Mesenchymal stem cell (in vitro differentiated cells and primary cell): ENCODE results near the gene PGA3.
"Not testable (repeated sequence)": the region's sequence is repeated elsewhere in the genome, so short reads cannot be mapped to it uniquely, and the experiment has no call there.

Experiments
- DNase-seq: peaks from one replicate; pipeline ENCODE4 v3.0.0-alpha.2; 2013
- H2AFZ ChIP-seq: one replicate; pipeline ENCODE4 v1.6.1; 2013; ENCODE audit warnings: low read depth, mild to moderate bottlenecking, control low read depth, inconsistent platforms, low read length, moderate library complexity
- H2AK5ac ChIP-seq: 2 replicates; pipeline ENCODE4 v1.6.1; 2013; ENCODE audit warnings: low read length, moderate library complexity, mild to moderate bottlenecking, inconsistent platforms; ENCODE audit not compliant: severe bottlenecking
- H2BK120ac ChIP-seq: one replicate; pipeline ENCODE4 v1.6.1; 2013; ENCODE audit warnings: low read depth, mild to moderate bottlenecking, inconsistent platforms, low read length, moderate library complexity
- H2BK12ac ChIP-seq, 2 experiments: one replicate each; pipeline ENCODE4 v1.6.1; 2013; ENCODE audit warnings: inconsistent platforms in 2 of 2, low read length in 2 of 2, mild to moderate bottlenecking in 2 of 2, moderate library complexity in 2 of 2, control low read depth in 1 of 2
- H2BK15ac ChIP-seq: one replicate; pipeline ENCODE4 v1.6.1; 2013; ENCODE audit warnings: mild to moderate bottlenecking, low read depth, inconsistent platforms; ENCODE audit not compliant: poor library complexity, severe bottlenecking
- H2BK5ac ChIP-seq: 2 replicates; pipeline ENCODE4 v1.6.1; 2013; ENCODE audit warnings: low read depth, mild to moderate bottlenecking, low read length, control low read depth, inconsistent platforms; ENCODE audit not compliant: poor library complexity, severe bottlenecking
- H3K14ac ChIP-seq, 2 experiments: one replicate each; pipeline ENCODE4 v1.6.1; 2013; ENCODE audit warnings: inconsistent platforms in 2 of 2, low read length in 2 of 2, control low read depth in 1 of 2, mild to moderate bottlenecking in 1 of 2, moderate library complexity in 1 of 2
- H3K18ac ChIP-seq, 2 experiments: one replicate each; pipeline ENCODE4 v1.6.1; 2013; ENCODE audit warnings: inconsistent platforms in 2 of 2, low read length in 2 of 2, control low read depth in 1 of 2, low read depth in 1 of 2, mild to moderate bottlenecking in 1 of 2
- H3K23ac ChIP-seq, 2 experiments: one replicate each; pipeline ENCODE4 v1.6.1; 2013; ENCODE audit warnings: inconsistent platforms in 2 of 2, low read length in 2 of 2, mild to moderate bottlenecking in 2 of 2, moderate library complexity in 2 of 2, control low read depth in 1 of 2
- H3K27ac ChIP-seq: 2 replicates; pipeline ENCODE4 v1.5.1; 2013; ENCODE audit warnings: mild to moderate bottlenecking, moderate library complexity, low read length, control low read depth, inconsistent platforms; ENCODE audit not compliant: poor library complexity, severe bottlenecking
- H3K27me3 ChIP-seq, 2 experiments: 2 replicates each; pipeline versions ENCODE4 v1.6.1 to v1.7.0; 2013; ENCODE audit warnings: low read length in 2 of 2, mild to moderate bottlenecking in 2 of 2, moderate library complexity in 2 of 2, control low read depth in 1 of 2, inconsistent platforms in 1 of 2; ENCODE audit not compliant: control insufficient read depth in 1 of 2, insufficient read depth in 1 of 2
- H3K36me3 ChIP-seq, 2 experiments: 2 replicates each; pipeline versions ENCODE4 v1.6.1 to v1.7.0; 2013; ENCODE audit warnings: low read length in 2 of 2, control low read depth in 1 of 2, inconsistent platforms in 1 of 2, low read depth in 1 of 2, mild to moderate bottlenecking in 1 of 2; ENCODE audit not compliant: insufficient read depth in 2 of 2, control insufficient read depth in 1 of 2
- H3K4ac ChIP-seq, 2 experiments: one replicate each; pipeline ENCODE4 v1.6.1; 2013; ENCODE audit warnings: inconsistent platforms in 2 of 2, low read length in 2 of 2, mild to moderate bottlenecking in 2 of 2, moderate library complexity in 2 of 2, control low read depth in 1 of 2, low read depth in 1 of 2
- H3K4me1 ChIP-seq: 2 replicates; pipeline ENCODE4 v1.6.1; 2013; ENCODE audit warnings: low read depth, low read length, control low read depth; ENCODE audit not compliant: control insufficient read depth, insufficient read depth
- H3K4me2 ChIP-seq: 2 replicates; pipeline ENCODE4 v1.6.1; 2013; ENCODE audit warnings: low read length, mild to moderate bottlenecking, inconsistent platforms; ENCODE audit not compliant: poor library complexity, severe bottlenecking
- H3K4me3 ChIP-seq, 2 experiments: 2 replicates each; pipeline versions ENCODE4 v1.5.1 to v1.7.0; 2013; ENCODE audit warnings: low read length in 2 of 2, mild to moderate bottlenecking in 2 of 2, control low read depth in 1 of 2, low read depth in 1 of 2; ENCODE audit not compliant: insufficient read depth in 1 of 2
- H3K79me1 ChIP-seq: replicated peaks from 2 replicates; pipeline ENCODE4 v1.6.1; 2013; ENCODE audit warnings: mild to moderate bottlenecking, control low read depth, low read length, inconsistent platforms; ENCODE audit not compliant: poor library complexity, severe bottlenecking
- H3K9ac ChIP-seq: 2 replicates; pipeline ENCODE4 v1.7.0; 2013; ENCODE audit warnings: mild to moderate bottlenecking, low read length, moderate library complexity
- H3K9me3 ChIP-seq: 2 replicates; pipeline ENCODE4 v1.7.0; 2013; ENCODE audit warnings: mild to moderate bottlenecking, low read length; ENCODE audit not compliant: control insufficient read depth
- H4K8ac ChIP-seq: one replicate; pipeline ENCODE4 v1.6.1; 2013; ENCODE audit warnings: inconsistent platforms, mild to moderate bottlenecking, low read length, moderate library complexity
- H4K91ac ChIP-seq: one replicate; pipeline ENCODE4 v1.6.1; 2013; ENCODE audit warnings: mild to moderate bottlenecking, low read length, inconsistent platforms
- WGBS: methylation state at CpG from one replicate; pipeline ENCODE4 v1.1.7; 2013; ENCODE audit warnings: mixed read lengths; 5-methylcytosine and 5-hydroxymethylcytosine counted together

Gene PGA3

GRCh38 chr11:61198361-61198760 is 5.0 kb upstream of the PGA3 start:
- Histone ChIP-seq H3K23ac (no peak overlapping the region), H2AFZ (no peak overlapping the region), H3K27me3 (peaks cover 11 to 28% of the 10 kb centered on the region in 2 experiments), H2BK12ac (no peak overlapping the region), H3K4ac (no peak overlapping the region), H2BK120ac (no peak overlapping the region), H4K8ac (no peak overlapping the region), H2BK15ac (no peak overlapping the region), H3K18ac (no peak overlapping the region), H3K9me3 (peaks cover 15% of the 10 kb centered on the region), H2BK5ac (no peak overlapping the region), H3K27ac (no peak overlapping the region), H3K4me1 (peaks cover 14% of the 10 kb centered on the region), H3K4me2 (no peak overlapping the region), H3K4me3 (no peak overlapping the region), H3K79me1 (no peaks in the 10 kb centered on the region), H4K91ac (no peak overlapping the region), H2AK5ac (no peak overlapping the region), H3K14ac (no peak overlapping the region), H3K9ac (no peak overlapping the region), H3K36me3 (no peaks in the 10 kb centered on the region)
- DNase-seq, result no peak
- WGBS, result 76% methylated on average over 6 of the region's 6 CpGs

DNA sequence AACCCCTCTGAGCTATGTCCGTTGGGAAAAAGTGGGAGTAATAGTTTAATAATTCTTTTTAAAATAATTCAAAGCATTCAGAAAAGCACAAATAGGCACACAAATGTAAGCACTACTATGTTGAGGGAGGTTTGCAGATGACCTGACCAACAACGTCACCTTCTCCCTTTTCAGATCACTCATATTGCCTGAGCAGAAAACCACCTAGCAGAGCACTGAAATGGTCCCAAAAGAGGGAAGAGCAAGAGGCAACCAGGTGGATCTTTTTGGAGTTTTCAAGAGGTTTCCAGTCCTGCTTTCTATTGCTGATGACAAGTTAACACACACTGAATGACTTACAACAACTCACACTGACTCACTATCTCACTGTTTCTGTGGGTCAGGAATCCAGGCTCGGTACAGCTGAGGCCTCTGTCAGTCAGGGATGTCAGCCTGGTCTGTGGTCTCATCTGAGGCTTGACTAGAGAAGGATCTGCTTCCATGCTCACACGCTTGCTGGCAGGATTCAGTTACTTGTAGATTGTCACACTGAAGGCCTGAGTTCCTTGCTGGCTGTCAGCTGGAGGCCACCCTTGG is 4.3 kb upstream of the PGA3 start:
- Histone ChIP-seq H3K14ac (no peak overlapping the region), H2BK12ac (no peak overlapping the region), H3K4me3 (no peak overlapping the region), H3K9ac (no peak overlapping the region), H4K91ac (no peak overlapping the region), H4K8ac (no peak overlapping the region), H3K23ac (no peak overlapping the region), H3K9me3 (peaks cover 15% of the 10 kb centered on the region), H3K18ac (no peak overlapping the region), H3K4ac (no peak overlapping the region), H2AK5ac (no peak overlapping the region), H2BK120ac (no peak overlapping the region), H3K27me3 (peaks cover 11 to 23% of the 10 kb centered on the region in 2 experiments), H3K27ac (no peak overlapping the region), H2AFZ (no peak overlapping the region), H2BK5ac (no peak overlapping the region), H3K36me3 (no peaks in the 10 kb centered on the region), H3K4me1 (peaks cover 13% of the 10 kb centered on the region), H2BK15ac (no peak overlapping the region), H3K4me2 (no peak overlapping the region), H3K79me1 (no peaks in the 10 kb centered on the region)
- WGBS, result 74% methylated on average over 3 of the region's 4 CpGs
- no peak for DNase-seq

GRCh38 chr11:61201476-61201875 is 1.8 kb upstream of the PGA3 start:
- no peak overlapping the region for H3K4ac ChIP-seq
- H4K91ac ChIP-seq, result no peak overlapping the region
- no peak overlapping the region for H3K4me2 ChIP-seq
- no peak overlapping the region for H3K14ac ChIP-seq
- no peak overlapping the region for H3K18ac ChIP-seq
- no peak overlapping the region for H3K23ac ChIP-seq
- no peaks in the 10 kb centered on the region for H3K79me1 ChIP-seq
- no peak overlapping the region for H2BK120ac ChIP-seq
- no peak overlapping the region for H4K8ac ChIP-seq
- H2BK12ac ChIP-seq, result no peak overlapping the region
- H2AK5ac ChIP-seq, result no peak overlapping the region
- H3K4me3 ChIP-seq, result no peak overlapping the region
- H2AFZ ChIP-seq, result no peak overlapping the region
- no peak overlapping the region for H2BK5ac ChIP-seq
- peaks cover 12 to 14% of the 10 kb centered on the region in 2 experiments for H3K27me3 ChIP-seq
- no peak overlapping the region for H3K27ac ChIP-seq
- DNase-seq, result no peak
- H3K9ac ChIP-seq, result no peak overlapping the region
- WGBS, result 92% methylated on average over 14 of the region's 14 CpGs
- H3K4me1 ChIP-seq, result no peaks in the 10 kb centered on the region
- no peak overlapping the region for H2BK15ac ChIP-seq
- no peaks in the 10 kb centered on the region for H3K36me3 ChIP-seq
- H3K9me3 ChIP-seq, result peaks cover 15% of the 10 kb centered on the region

GRCh38 chr11:61203873-61204272 is 558 bp downstream of the PGA3 start:
- H2AK5ac ChIP-seq, H3K4ac ChIP-seq, H3K14ac ChIP-seq, H3K27ac ChIP-seq, H2BK5ac ChIP-seq, H4K91ac ChIP-seq, H4K8ac ChIP-seq, H2BK15ac ChIP-seq, H2AFZ ChIP-seq, H3K9ac ChIP-seq, H3K18ac ChIP-seq, H3K9me3 ChIP-seq, H2BK120ac ChIP-seq, H3K36me3 ChIP-seq, H3K4me3 ChIP-seq, H3K4me1 ChIP-seq, H3K23ac ChIP-seq, H3K79me1 ChIP-seq, H2BK12ac ChIP-seq, DNase-seq, H3K4me2 ChIP-seq: not testable (repeated sequence)
- peaks cover 8 to 14% of the 10 kb centered on the region in 2 experiments for H3K27me3 ChIP-seq
- no CpG with 5 or more reads among the region's 5 CpGs for WGBS
